A549 (cell line): ENCODE measurements around the gene MPPED1.

ENCODE experiments used
- CTCF ChIP-seq: fragments of >200 bp; sonication (Bioruptor Twin); formaldehyde crosslinking; IDR thresholded peaks from 3 replicates; pipeline ENCODE4 v1.5.1; 2016
- JUNB ChIP-seq: fragments of >200 bp; sonication (Bioruptor Twin); formaldehyde crosslinking; IDR thresholded peaks from 2 replicates; pipeline ENCODE4 v1.6.1; 2016
- POLR2A ChIP-seq: IDR thresholded peaks from 2 replicates; pipeline ENCODE4 v1.6.1; 2012; ENCODE audit warnings: mild to moderate bottlenecking, low read length

GRCh38 chr22:43363315-43364168 lies 48.3 kb upstream of the MPPED1 start:
- TF ChIP-seq CTCF (no peak), JUNB (no peak), POLR2A (no peak)
